A673 (cell line): ENCODE measurements around the gene ALDH18A1.

Experiments used
- EZH2 ChIP-seq: fragments of 200-600 bp; sonication (generic); IDR thresholded peaks from 2 replicates; pipeline ENCODE4 v1.6.1; 2017; ENCODE audit warnings: borderline replicate concordance, low read depth, mild to moderate bottlenecking, mixed read lengths, antibody characterized with exemption, low read length; ENCODE audit not compliant: poor library complexity, severe bottlenecking
- TF ChIP-seq, protein P1 (sequence below): fragments of 300-800, 200-600 bp; sonication (generic); conservative IDR thresholded peaks from 2 replicates; pipeline ENCODE4 v1.5.1; 2017; ENCODE audit warnings: low read depth, mild to moderate bottlenecking, antibody characterized with exemption, low read length, moderate library complexity, mixed read lengths

DNA sequence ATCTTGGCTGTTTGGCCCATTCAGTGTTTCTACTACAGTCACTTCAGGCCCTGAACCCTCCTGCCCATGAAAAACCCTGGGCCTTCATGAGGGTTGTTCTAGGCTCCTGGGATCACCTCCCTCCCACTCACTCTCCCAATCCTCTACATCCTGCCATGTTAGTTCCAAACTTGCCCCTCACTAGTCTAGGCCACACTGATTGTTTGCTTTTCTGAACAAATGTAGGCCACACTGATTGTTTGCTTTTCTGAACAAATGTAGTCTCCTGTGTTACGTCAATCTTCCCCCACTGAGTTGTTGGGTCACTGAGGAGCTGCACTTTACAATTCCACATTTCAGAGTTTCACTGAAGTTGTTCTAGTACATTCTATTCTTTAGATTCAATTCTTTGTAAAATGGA lies 5.3 kb upstream of the ALDH18A1 start:
- TF ChIP-seq, protein P1, sequence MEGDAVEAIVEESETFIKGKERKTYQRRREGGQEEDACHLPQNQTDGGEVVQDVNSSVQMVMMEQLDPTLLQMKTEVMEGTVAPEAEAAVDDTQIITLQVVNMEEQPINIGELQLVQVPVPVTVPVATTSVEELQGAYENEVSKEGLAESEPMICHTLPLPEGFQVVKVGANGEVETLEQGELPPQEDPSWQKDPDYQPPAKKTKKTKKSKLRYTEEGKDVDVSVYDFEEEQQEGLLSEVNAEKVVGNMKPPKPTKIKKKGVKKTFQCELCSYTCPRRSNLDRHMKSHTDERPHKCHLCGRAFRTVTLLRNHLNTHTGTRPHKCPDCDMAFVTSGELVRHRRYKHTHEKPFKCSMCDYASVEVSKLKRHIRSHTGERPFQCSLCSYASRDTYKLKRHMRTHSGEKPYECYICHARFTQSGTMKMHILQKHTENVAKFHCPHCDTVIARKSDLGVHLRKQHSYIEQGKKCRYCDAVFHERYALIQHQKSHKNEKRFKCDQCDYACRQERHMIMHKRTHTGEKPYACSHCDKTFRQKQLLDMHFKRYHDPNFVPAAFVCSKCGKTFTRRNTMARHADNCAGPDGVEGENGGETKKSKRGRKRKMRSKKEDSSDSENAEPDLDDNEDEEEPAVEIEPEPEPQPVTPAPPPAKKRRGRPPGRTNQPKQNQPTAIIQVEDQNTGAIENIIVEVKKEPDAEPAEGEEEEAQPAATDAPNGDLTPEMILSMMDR: no peak
- no peak for TF ChIP-seq EZH2
